ENCODE results near the gene P2RY2. TPM values are rescaled to one million over a fixed set of nuclear protein-coding genes. Genes with fewer than 3 reads are reported as not detected.

P2RY2 gene
- total RNA-seq, 2 donors from 2014 or later, result 3.5 to 5.7 TPM

- Histone ChIP-seq H3K36me3 (no peaks in the 10 kb centered on the region), H3K4me3 (no peak overlapping the region), H3K27me3 (replicated peaks; ENCODE audit: insufficient read depth) (no peaks in the 10 kb centered on the region), H3K4me1 (ENCODE audit: control insufficient read depth in 1 of 2, low read depth in 2 of 2) (peaks cover 16 to 48% of the 10 kb centered on the region in 2 donors), H3K27ac (no peak overlapping the region), H3K9me3 (no peaks in the 10 kb centered on the region)
- no peak for TF ChIP-seq CTCF (IDR thresholded peaks at IDR 0.05)
- no peak for DNase-seq (ENCODE audit: low spot score)
- ATAC-seq (ENCODE audit: insufficient number of reproducible peaks, low FRiP score, low read depth), result no peak
Measured at GRCh38 chr11:73188301-73188700, 29.8 kb upstream of the P2RY2 start.

GRCh38 chr11:73189315-73189714, 28.8 kb upstream of the P2RY2 start:
- Histone ChIP-seq H3K4me1 (ENCODE audit: control insufficient read depth in 1 of 2, low read depth in 2 of 2) (peaks cover 16 to 48% of the 10 kb centered on the region in 2 donors), H3K27me3 (replicated peaks; ENCODE audit: insufficient read depth) (no peaks in the 10 kb centered on the region), H3K9me3 (no peaks in the 10 kb centered on the region), H3K4me3 (no peak overlapping the region), H3K27ac (no peak overlapping the region), H3K36me3 (no peaks in the 10 kb centered on the region)
- TF ChIP-seq CTCF (IDR thresholded peaks at IDR 0.05), result no peak
- no peak for DNase-seq (ENCODE audit: low spot score)
- ATAC-seq (ENCODE audit: insufficient number of reproducible peaks, low FRiP score, low read depth), result no peak

GRCh38 chr11:73189723-73190556, 28.1 kb upstream of the P2RY2 start:
- Histone ChIP-seq H3K36me3 (no peaks in the 10 kb centered on the region), H3K27ac (no peak overlapping the region), H3K4me1 (ENCODE audit: control insufficient read depth in 1 of 2, low read depth in 2 of 2) (peaks cover 16 to 47% of the 10 kb centered on the region in 2 donors), H3K27me3 (replicated peaks; ENCODE audit: insufficient read depth) (no peaks in the 10 kb centered on the region), H3K9me3 (no peaks in the 10 kb centered on the region), H3K4me3 (no peak overlapping the region)
- TF ChIP-seq CTCF (IDR thresholded peaks at IDR 0.05), result no peak
- ATAC-seq (ENCODE audit: insufficient number of reproducible peaks, low FRiP score, low read depth) (no peak), DNase-seq (ENCODE audit: low spot score) (no peak)

- no peaks in the 10 kb centered on the region for H3K27me3 ChIP-seq (replicated peaks; ENCODE audit: insufficient read depth)
- H3K4me1 ChIP-seq (ENCODE audit: control insufficient read depth in 1 of 2, low read depth in 2 of 2), result peaks cover 14 to 41% of the 10 kb centered on the region in 2 donors
- no peak for ATAC-seq (ENCODE audit: insufficient number of reproducible peaks, low FRiP score, low read depth)
- no peak overlapping the region for H3K27ac ChIP-seq
- no peaks in the 10 kb centered on the region for H3K9me3 ChIP-seq
- no peak overlapping the region for H3K4me3 ChIP-seq
- H3K36me3 ChIP-seq, result no peaks in the 10 kb centered on the region
- no peak for DNase-seq (ENCODE audit: low spot score)
- no peak for TF ChIP-seq CTCF (IDR thresholded peaks at IDR 0.05)
Measured at GRCh38 chr11:73190557-73190885, 27.6 kb upstream of the P2RY2 start.

- no peaks in the 10 kb centered on the region for H3K9me3 ChIP-seq
- DNase-seq (ENCODE audit: low spot score), result no peak
- ATAC-seq (ENCODE audit: insufficient number of reproducible peaks, low FRiP score, low read depth), result no peak
- no peak overlapping the region for H3K4me3 ChIP-seq
- H3K36me3 ChIP-seq, result no peaks in the 10 kb centered on the region
- H3K4me1 ChIP-seq (ENCODE audit: control insufficient read depth in 1 of 2, low read depth in 2 of 2), result peaks cover 11 to 35% of the 10 kb centered on the region in 2 donors
- H3K27me3 ChIP-seq (replicated peaks; ENCODE audit: insufficient read depth), result no peaks in the 10 kb centered on the region
- no peak overlapping the region for H3K27ac ChIP-seq
- no peak for TF ChIP-seq CTCF (IDR thresholded peaks at IDR 0.05)
Measured at GRCh38 chr11:73191151-73191550, 26.9 kb upstream of the P2RY2 start.
